GM23248 (cell line): ENCODE data around the gene ART5. TPM values are rescaled to one million over a fixed set of nuclear protein-coding genes. Genes with fewer than 3 reads are reported as not detected.

ENCODE experiments used
- DNase-seq: peaks from one replicate; pipeline ENCODE4 v3.0.0-alpha.2; 2015
- H2AFZ ChIP-seq: fragments of 200-600 bp; sonication (generic); 2 replicates; pipeline ENCODE4 v1.6.1; 2016; ENCODE audit warnings: antibody characterized with exemption
- H3F3A ChIP-seq: fragments of 200-600 bp; sonication (generic); 2 replicates; pipeline ENCODE4 v1.6.1; 2016; ENCODE audit warnings: mild to moderate bottlenecking, antibody characterized with exemption, mixed run types; ENCODE audit not compliant: insufficient read depth
- H3K27ac ChIP-seq: fragments of 200-600 bp; sonication (generic); 2 replicates; pipeline ENCODE4 v1.5.1; 2016; ENCODE audit warnings: mild to moderate bottlenecking
- H3K27me3 ChIP-seq: fragments of 200-600 bp; sonication (generic); replicated peaks from 2 replicates; pipeline ENCODE4 v1.6.1; 2016; ENCODE audit warnings: mild to moderate bottlenecking; ENCODE audit not compliant: insufficient read depth
- H3K36me3 ChIP-seq: fragments of 200-600 bp; sonication (generic); 2 replicates; pipeline ENCODE4 v1.6.1; 2016; ENCODE audit warnings: low read depth, mild to moderate bottlenecking
- H3K4me1 ChIP-seq: fragments of 200-600 bp; sonication (generic); 2 replicates; pipeline ENCODE4 v1.6.1; 2016; ENCODE audit warnings: mild to moderate bottlenecking; ENCODE audit not compliant: insufficient read depth
- H3K4me2 ChIP-seq: fragments of 200-600 bp; sonication (generic); one replicate; pipeline ENCODE4 v1.6.1; 2016; ENCODE audit warnings: mild to moderate bottlenecking; ENCODE audit not compliant: unreplicated experiment
- H3K4me3 ChIP-seq: fragments of 200-600 bp; sonication (generic); 2 replicates; pipeline ENCODE4 v1.5.1; 2016; ENCODE audit warnings: mild to moderate bottlenecking
- H3K79me2 ChIP-seq: fragments of 200-600 bp; sonication (generic); 2 replicates; pipeline ENCODE4 v1.6.1; 2016; ENCODE audit warnings: mild to moderate bottlenecking; ENCODE audit not compliant: insufficient read depth
- H3K9ac ChIP-seq: fragments of 200-600 bp; sonication (generic); 2 replicates; pipeline ENCODE4 v1.6.1; 2016; ENCODE audit warnings: mild to moderate bottlenecking
- H3K9me2 ChIP-seq: fragments of 200-600 bp; sonication (generic); 2 replicates; pipeline ENCODE4 v1.6.1; 2016; ENCODE audit warnings: mixed run types, mild to moderate bottlenecking, moderate library complexity; ENCODE audit not compliant: insufficient read depth
- H3K9me3 ChIP-seq: fragments of 200-600 bp; sonication (generic); one replicate; pipeline ENCODE4 v1.6.1; 2017; ENCODE audit warnings: low read depth
- H4K20me1 ChIP-seq: fragments of 200-600 bp; sonication (generic); 2 replicates; pipeline ENCODE4 v1.6.0; 2016; ENCODE audit not compliant: insufficient read depth
- EZH2 ChIP-seq: fragments of 200-600 bp; sonication (generic); IDR thresholded peaks from 2 replicates; pipeline ENCODE4 v1.6.1; 2018; ENCODE audit warnings: antibody characterized with exemption, mild to moderate bottlenecking; ENCODE audit not compliant: insufficient read depth, poor library complexity, severe bottlenecking
- EZH2phosphoT487 ChIP-seq: fragments of 200-600 bp; sonication (generic); IDR thresholded peaks from 2 replicates; pipeline ENCODE4 v1.6.1; 2018; ENCODE audit warnings: antibody characterized with exemption, moderate library complexity, mild to moderate bottlenecking, low read depth; ENCODE audit not compliant: insufficient read depth
- WGBS, 2 experiments: methylation state at CpG; one replicate each; pipeline ENCODE4 v1.1.6; 2015 to 2017; ENCODE audit warnings: low lambda C conversion rate in 2 of 2, low coverage in 1 of 2; ENCODE audit errors: missing lambda C conversion rate in 2 of 2; 5-methylcytosine and 5-hydroxymethylcytosine counted together
- in situ Hi-C: fragments of 300-500 bp; cut with MboI; formaldehyde crosslinking; loops from 2 replicates; pipeline ENCODE4 v1.15.0; 2020
- polyA plus RNA-seq: library from polyadenylated mRNA; unstranded; fragments of >200 nt; fragmentation: Nextera tagmentation; extraction: Ambion mirVana; gene quantifications from 2 replicates; pipeline ENCODE4 v1.2.1, GENCODE V29; 2016
- total RNA-seq: library from RNA; depleted of rRNA; stranded (reverse); fragments of >200 nt; shearing (Covaris generic); gene quantifications from 2 replicates; pipeline ENCODE4 v1.2.3, GENCODE V29; 2014

ART5 gene
- total and polyA plus RNA-seq, 2 experiments from 2014 or later, result 0.23 TPM; not detected in 1

- H3K4me3 ChIP-seq, result no peak overlapping the region
- H2AFZ ChIP-seq, result no peak overlapping the region
- H3K4me1 ChIP-seq, result peaks cover 6% of the 10 kb centered on the region
- in situ Hi-C loops, result no loop called here
- H4K20me1 ChIP-seq, result no peaks in the 10 kb centered on the region
- 94 to 95% methylated on average over 1 of the region's 1 CpG for WGBS, 2 experiments
- H3F3A ChIP-seq, result peaks cover 5% of the 10 kb centered on the region; the same call in 1 of the 2 replicates
- H3K9me2 ChIP-seq, result no peaks in the 10 kb centered on the region
- no peak for TF ChIP-seq EZH2
- no peak for TF ChIP-seq EZH2phosphoT487
- no peaks in the 10 kb centered on the region for H3K27me3 ChIP-seq
- no peaks in the 10 kb centered on the region for H3K9me3 ChIP-seq
- DNase-seq, result peak; percentile 64
- H3K27ac ChIP-seq, result peak overlapping the region; percentile 16; the same call in 1 of the 2 replicates
- peaks cover 53% of the 10 kb centered on the region for H3K36me3 ChIP-seq
- no peaks in the 10 kb centered on the region for H3K79me2 ChIP-seq
- H3K4me2 ChIP-seq, result no peak overlapping the region
- no peak overlapping the region for H3K9ac ChIP-seq
Observed at GRCh38 chr11:3674189-3674588, 32.4 kb upstream of the ART5 start.

GRCh38 chr11:3671334-3672254 lies 29.8 kb upstream of the ART5 start, which contains the start of gene CHRNA10:
TSS of gene CHRNA10 (minus strand) at chr11:3671384. CDS start at chr11:3671312, 72 bp downstream.
- H3K36me3 ChIP-seq, result peaks cover 30% of the 10 kb centered on the region
- H3K4me1 ChIP-seq, result peaks cover 6% of the 10 kb centered on the region
- no peaks in the 10 kb centered on the region for H3K9me2 ChIP-seq
- no peaks in the 10 kb centered on the region for H3K27me3 ChIP-seq
- H3K9ac ChIP-seq, result no peak within 1 kb of the TSS
- H3K4me2 ChIP-seq, result no peak within 1 kb of the TSS
- in situ Hi-C loops, result no loop called here
- no peak within 1 kb of the TSS for H3K4me3 ChIP-seq
- H2AFZ ChIP-seq, result no peak within 1 kb of the TSS
- H3K79me2 ChIP-seq, result no peaks in the 10 kb centered on the region
- H3K9me3 ChIP-seq, result no peaks in the 10 kb centered on the region
- TF ChIP-seq EZH2, result no peak
- no peak for TF ChIP-seq EZH2phosphoT487
- H3F3A ChIP-seq, result peaks cover 5% of the 10 kb centered on the region; the same call in 1 of the 2 replicates
- H3K27ac ChIP-seq, result no peak within 1 kb of the TSS
- 79% methylated on average over 9 of the region's 9 CpGs for WGBS, 2 experiments
- DNase-seq, result no peak
- no peaks in the 10 kb centered on the region for H4K20me1 ChIP-seq

DNA sequence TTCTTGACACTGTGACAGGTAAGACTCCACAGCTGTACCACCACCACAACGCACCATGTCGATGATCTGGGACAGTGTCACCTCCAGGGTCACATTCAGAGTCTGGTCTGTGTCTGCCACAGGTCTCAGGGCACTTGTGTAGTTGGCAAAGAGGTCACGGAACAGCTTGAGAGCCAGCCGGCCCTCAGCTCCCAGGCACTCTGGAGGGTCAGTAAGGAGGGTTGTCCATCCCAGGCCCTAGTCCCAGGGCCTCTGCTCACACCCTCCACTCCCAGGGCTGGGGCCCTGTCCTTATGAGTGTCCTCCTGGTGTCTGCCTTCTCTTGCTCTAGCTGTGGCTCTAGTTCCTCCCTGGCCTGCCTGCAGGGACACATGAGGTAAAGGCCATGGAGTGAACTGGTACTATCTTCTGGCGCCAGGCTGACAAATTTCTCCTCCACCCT lies 28.0 kb upstream of the ART5 start:
- Histone ChIP-seq H3K27ac (no peak overlapping the region), H3K79me2 (no peaks in the 10 kb centered on the region), H4K20me1 (no peaks in the 10 kb centered on the region), H3K27me3 (no peaks in the 10 kb centered on the region), H2AFZ (no peak overlapping the region), H3K9me3 (no peaks in the 10 kb centered on the region), H3K4me2 (no peak overlapping the region), H3K9ac (no peak overlapping the region), H3K4me3 (no peak overlapping the region), H3K4me1 (peaks cover 5% of the 10 kb centered on the region), H3K36me3 (peaks cover 14% of the 10 kb centered on the region), H3F3A (peaks cover 5% of the 10 kb centered on the region; the same call in 1 of the 2 replicates), H3K9me2 (no peaks in the 10 kb centered on the region)
- DNase-seq, result no peak
- no peak for TF ChIP-seq EZH2phosphoT487
- no peak for TF ChIP-seq EZH2
- in situ Hi-C loops, result no loop called here
- 88 to 94% methylated on average over 5 of the region's 5 CpGs for WGBS, 2 experiments

GRCh38 chr11:3669128-3669527 lies 27.3 kb upstream of the ART5 start:
- no peak for TF ChIP-seq EZH2
- TF ChIP-seq EZH2phosphoT487, result no peak
- H3K9ac ChIP-seq, result no peak overlapping the region
- no peak overlapping the region for H2AFZ ChIP-seq
- H3F3A ChIP-seq, result no peaks in the 10 kb centered on the region; the same call in 1 of the 2 replicates
- H4K20me1 ChIP-seq, result no peaks in the 10 kb centered on the region
- WGBS, 2 experiments, result 93 to 94% methylated on average over 7 of the region's 7 CpGs
- H3K9me3 ChIP-seq, result no peaks in the 10 kb centered on the region
- H3K27ac ChIP-seq, result no peak overlapping the region
- H3K9me2 ChIP-seq, result no peaks in the 10 kb centered on the region
- no peak for DNase-seq
- H3K27me3 ChIP-seq, result no peaks in the 10 kb centered on the region
- no peak overlapping the region for H3K4me3 ChIP-seq
- no peak overlapping the region for H3K4me2 ChIP-seq
- no peaks in the 10 kb centered on the region for H3K4me1 ChIP-seq
- in situ Hi-C loops, result no loop called here
- peaks cover 9% of the 10 kb centered on the region for H3K36me3 ChIP-seq
- no peaks in the 10 kb centered on the region for H3K79me2 ChIP-seq
